GM23338 (cell line): ENCODE measurements around the gene C1orf210.

Experiments used
- CTCF ChIP-seq, 2 experiments: fragments of 200-600 bp in 1 of 2; sonication (generic) in 1 of 2; conservative IDR thresholded peaks; 2 replicates each; pipeline versions ENCODE4 v1.5.1 to v1.6.1; 2016 to 2017; ENCODE audit warnings: antibody characterized with exemption in 2 of 2, low read depth in 2 of 2, mild to moderate bottlenecking in 2 of 2, moderate library complexity in 1 of 2
- EZH2 ChIP-seq: fragments of 200-600 bp; sonication (generic); IDR thresholded peaks from one replicate; pipeline ENCODE4 v1.8.0; 2017; ENCODE audit warnings: antibody characterized with exemption, mild to moderate bottlenecking, low read depth; ENCODE audit not compliant: unreplicated experiment
- REST ChIP-seq: IDR thresholded peaks from one replicate; pipeline ENCODE4 v1.6.1; 2018; ENCODE audit warnings: antibody characterized with exemption; ENCODE audit not compliant: unreplicated experiment

GRCh38 chr1:43238085-43238484, 47.3 kb downstream of the C1orf210 start:
- no peak for TF ChIP-seq EZH2
- TF ChIP-seq CTCF (conservative IDR thresholded peaks at IDR 0.05; ENCODE audit: low read depth in 2 of 2): peak; percentile 87 to 97
- no peak for TF ChIP-seq REST
